Measurements from ENCODE around the gene ZNF142. TPM values are rescaled to one million over a fixed set of nuclear protein-coding genes. Genes with fewer than 3 reads are reported as not detected.

The ZNF142 gene
- total and polyA plus RNA-seq, 12 donors = 6.5 to 24.6 (median 20.1) TPM

GRCh38 chr2:218622606-218623365, 36.6 kb downstream of the ZNF142 start:
- intact Hi-C loops (cut with DNase I) = no loop called here
- no peaks in the 10 kb centered on the region for H3K4me1 ChIP-seq (replicated peaks in 1 of 2)
- H3K27ac ChIP-seq = no peak overlapping the region
- no peak overlapping the region for H3K4me3 ChIP-seq
- no peaks in the 10 kb centered on the region for H3K9me3 ChIP-seq (replicated peaks in 1 of 3)
- H3K36me3 ChIP-seq (replicated peaks in 1 of 2) = no peaks in the 10 kb centered on the region
- TF ChIP-seq, protein P1, sequence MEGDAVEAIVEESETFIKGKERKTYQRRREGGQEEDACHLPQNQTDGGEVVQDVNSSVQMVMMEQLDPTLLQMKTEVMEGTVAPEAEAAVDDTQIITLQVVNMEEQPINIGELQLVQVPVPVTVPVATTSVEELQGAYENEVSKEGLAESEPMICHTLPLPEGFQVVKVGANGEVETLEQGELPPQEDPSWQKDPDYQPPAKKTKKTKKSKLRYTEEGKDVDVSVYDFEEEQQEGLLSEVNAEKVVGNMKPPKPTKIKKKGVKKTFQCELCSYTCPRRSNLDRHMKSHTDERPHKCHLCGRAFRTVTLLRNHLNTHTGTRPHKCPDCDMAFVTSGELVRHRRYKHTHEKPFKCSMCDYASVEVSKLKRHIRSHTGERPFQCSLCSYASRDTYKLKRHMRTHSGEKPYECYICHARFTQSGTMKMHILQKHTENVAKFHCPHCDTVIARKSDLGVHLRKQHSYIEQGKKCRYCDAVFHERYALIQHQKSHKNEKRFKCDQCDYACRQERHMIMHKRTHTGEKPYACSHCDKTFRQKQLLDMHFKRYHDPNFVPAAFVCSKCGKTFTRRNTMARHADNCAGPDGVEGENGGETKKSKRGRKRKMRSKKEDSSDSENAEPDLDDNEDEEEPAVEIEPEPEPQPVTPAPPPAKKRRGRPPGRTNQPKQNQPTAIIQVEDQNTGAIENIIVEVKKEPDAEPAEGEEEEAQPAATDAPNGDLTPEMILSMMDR (IDR thresholded peaks at IDR 0.05) = no peak
- no peak for TF ChIP-seq POLR2A (IDR thresholded peaks at IDR 0.05)
- H3K27me3 ChIP-seq = no peaks in the 10 kb centered on the region
- WGBS, 4 donors = 59 to 65% (median 61%) methylated on average over 7 of the region's 7 CpGs
- no peak for DNase-seq

- Histone ChIP-seq H3K27me3 (no peaks in the 10 kb centered on the region), H3K4me3 (no peak overlapping the region), H3K4me1 (replicated peaks in 1 of 2) (no peaks in the 10 kb centered on the region), H3K36me3 (replicated peaks in 1 of 2) (no peaks in the 10 kb centered on the region), H3K27ac (no peak overlapping the region), H3K9me3 (replicated peaks in 1 of 3) (no peaks in the 10 kb centered on the region)
- intact Hi-C loops (cut with DNase I) = no loop called here
- 77 to 96% (median 80%) methylated on average over 3 to 7 of the region's 7 CpGs for WGBS, 4 donors
- DNase-seq = no peak
- no peak for TF ChIP-seq POLR2A (IDR thresholded peaks at IDR 0.05)
- TF ChIP-seq, protein P1 (IDR thresholded peaks at IDR 0.05) = no peak
These were observed 38.4 kb downstream of the ZNF142 start for GRCh38 chr2:218621007-218621406.

DNA sequence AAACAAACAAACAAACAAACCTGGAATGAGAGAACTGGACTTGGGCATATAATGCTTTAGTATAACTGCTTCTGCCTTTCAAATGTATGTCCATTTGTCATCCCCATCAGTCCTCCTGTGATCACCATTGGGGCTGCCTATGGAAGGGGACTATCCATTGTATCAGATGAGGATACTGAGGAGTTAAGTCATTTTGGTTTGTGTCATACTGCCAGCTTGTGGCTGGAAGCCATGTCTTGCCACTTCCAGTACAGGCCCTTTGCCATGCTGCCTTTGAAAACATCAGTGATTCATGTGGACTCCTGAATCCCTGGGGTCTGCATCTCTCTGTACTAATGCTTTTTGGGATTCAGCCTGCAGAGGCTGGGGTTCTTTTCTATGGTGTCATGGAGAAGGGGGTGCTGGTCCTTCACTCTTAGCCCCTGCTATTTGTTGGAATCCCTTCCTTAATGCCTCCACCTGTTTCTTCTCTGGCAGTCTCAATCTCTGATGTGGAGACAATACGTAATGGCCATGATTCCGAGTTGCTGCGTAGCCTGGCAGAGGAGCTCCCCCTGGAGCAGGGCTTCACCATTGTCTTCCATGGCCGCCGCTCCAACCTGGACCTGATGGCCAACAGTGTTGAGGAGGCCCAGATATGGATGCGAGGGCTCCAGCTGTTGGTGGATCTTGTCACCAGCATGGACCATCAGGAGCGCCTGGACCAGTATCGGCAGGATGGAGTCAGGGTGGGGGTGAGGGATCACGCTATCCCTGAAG, 41.1 kb downstream of the ZNF142 start:
- H3K27ac ChIP-seq = no peak overlapping the region
- intact Hi-C loops (cut with DNase I) = no loop called here
- H3K4me1 ChIP-seq (replicated peaks in 1 of 2) = no peaks in the 10 kb centered on the region
- no peaks in the 10 kb centered on the region for H3K9me3 ChIP-seq (replicated peaks in 1 of 3)
- H3K4me3 ChIP-seq = no peak overlapping the region
- H3K36me3 ChIP-seq (replicated peaks in 1 of 2) = no peaks in the 10 kb centered on the region
- 86 to 91% (median 89%) methylated on average over 6 to 9 of the region's 9 CpGs for WGBS, 4 donors
- DNase-seq = no peak
- H3K27me3 ChIP-seq = no peaks in the 10 kb centered on the region
- no peak for TF ChIP-seq POLR2A (IDR thresholded peaks at IDR 0.05)
- TF ChIP-seq, protein P1 (IDR thresholded peaks at IDR 0.05) = no peak

DNA sequence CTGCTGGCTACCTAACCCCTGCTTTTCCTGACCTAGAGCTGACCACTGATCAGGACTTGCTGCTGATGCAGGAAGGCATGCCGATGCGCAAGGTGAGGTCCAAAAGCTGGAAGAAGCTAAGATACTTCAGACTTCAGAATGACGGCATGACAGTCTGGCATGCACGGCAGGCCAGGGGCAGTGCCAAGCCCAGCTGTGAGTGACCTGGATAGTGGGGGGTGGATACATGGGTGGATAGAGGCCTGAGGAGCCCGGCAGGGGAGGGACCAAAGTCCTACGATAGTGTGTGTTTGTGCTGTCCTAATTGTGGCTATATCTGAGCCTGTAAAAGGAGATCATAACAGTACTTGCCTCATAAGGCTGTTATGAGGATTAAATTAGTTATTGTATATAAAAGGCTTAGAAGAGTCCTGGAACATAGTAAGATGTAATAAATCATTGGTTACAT, 43.5 kb downstream of the ZNF142 start:
- H3K27me3 ChIP-seq = no peaks in the 10 kb centered on the region
- H3K9me3 ChIP-seq (replicated peaks in 1 of 3) = no peaks in the 10 kb centered on the region
- no peaks in the 10 kb centered on the region for H3K4me1 ChIP-seq (replicated peaks in 1 of 2)
- DNase-seq = no peak
- WGBS, 4 donors = 81 to 90% (median 86%) methylated on average over 4 to 6 of the region's 6 CpGs
- no peak overlapping the region for H3K4me3 ChIP-seq
- intact Hi-C loops (cut with DNase I) = no loop called here
- no peak for TF ChIP-seq POLR2A (IDR thresholded peaks at IDR 0.05)
- TF ChIP-seq, protein P1 (IDR thresholded peaks at IDR 0.05) = no peak
- no peaks in the 10 kb centered on the region for H3K36me3 ChIP-seq (replicated peaks in 1 of 2)
- H3K27ac ChIP-seq = no peak overlapping the region
